Right ventricle myocardium inferior (tissue), 1 donor: ENCODE measurements around the gene BTBD9. TPM values are rescaled to one million over a fixed set of nuclear protein-coding genes. Genes with fewer than 3 reads are reported as not detected.
A peak's percentile ranks its signal among the peaks of the same experiment; 100 is the strongest.

Experiments used
- ATAC-seq: fragments of 200-7000 bp; cut with Tn5 transposase; one replicate; pipeline ENCODE4 v1.9.1; 2020; ENCODE audit warnings: mild to moderate bottlenecking, moderate library complexity
- DNase-seq: peaks from one replicate; pipeline ENCODE4 v3.0.0; 2021; ENCODE audit errors: missing footprints
- intact Hi-C: fragments of 100-400 bp; cut with DNase I; formaldehyde crosslinking; loops from one replicate; pipeline ENCODE4 v1.11.0; 2022
- total RNA-seq: library from RNA; stranded (reverse); fragmentation: NEBNext Ultra II Directional; extraction: Animal tissue kit (Norgen Biotek cat#: 25700); gene quantifications from one replicate; pipeline ENCODE4 v1.2.1, GENCODE V29; 2021
- donor health status: DM: no; HTN: yes; CAD: no; lungs with severe emphysema.

BTBD9 gene
- total RNA-seq, 1 donor from 2014 or later = 16.8 TPM

DNA sequence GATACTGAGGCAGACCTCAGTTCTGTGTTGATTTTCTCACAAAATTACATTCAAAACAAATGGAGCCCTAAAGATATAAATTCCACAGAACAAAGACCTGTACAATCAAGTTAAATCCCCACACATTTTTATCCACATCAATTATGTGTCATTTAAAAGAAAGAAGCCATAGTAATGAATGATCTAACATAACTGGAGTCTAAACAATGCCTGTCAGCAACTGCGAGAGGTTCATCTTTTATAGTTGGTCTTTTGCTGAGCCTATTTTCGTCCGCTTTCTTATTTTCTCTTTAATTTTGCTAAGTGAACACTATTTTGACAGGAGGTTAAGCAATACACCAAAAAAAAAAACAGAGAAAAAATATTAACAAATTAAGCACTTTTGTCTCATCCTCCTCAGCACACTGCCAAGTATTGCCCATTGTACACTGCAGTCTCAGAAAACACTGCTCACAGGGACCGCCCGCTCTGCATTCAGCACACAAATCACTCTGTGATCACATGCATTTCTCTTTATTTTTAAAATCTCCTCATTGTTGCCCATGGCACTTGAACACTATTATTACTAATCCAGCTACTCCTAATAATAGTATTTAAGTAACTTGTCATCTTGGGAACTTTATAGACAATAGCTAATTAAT lies 140.8 kb downstream of the BTBD9 start:
- DNase-seq (no peak), ATAC-seq (no peak)
- intact Hi-C loops = loop anchor here (10.0 kb wide), 1 partner anchor 794 kb away; no protein-coding TSS in a partner anchor

DNA sequence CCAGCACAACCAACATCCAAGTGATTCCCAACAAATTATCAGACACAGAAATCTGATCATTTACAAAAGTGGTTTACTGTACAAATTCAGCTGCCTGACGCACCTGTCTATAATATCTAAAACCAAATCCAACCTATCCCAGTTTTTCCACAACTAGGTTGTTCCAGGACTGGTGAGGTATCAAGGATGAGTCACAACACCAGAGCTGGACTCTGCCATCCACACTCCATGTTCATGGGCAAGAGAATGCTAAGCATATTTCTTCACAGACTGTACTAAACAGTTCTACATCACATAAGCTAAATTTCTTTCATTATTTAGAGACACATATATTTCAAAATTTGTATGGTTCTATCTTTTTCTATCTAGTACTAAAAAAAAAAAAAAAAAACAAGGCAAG lies 141.6 kb downstream of the BTBD9 start:
- intact Hi-C loops = loop anchor here (10.0 kb wide), 1 partner anchor 793 kb away; no protein-coding TSS in a partner anchor
- DNase-seq (no peak), ATAC-seq (no peak)

DNA sequence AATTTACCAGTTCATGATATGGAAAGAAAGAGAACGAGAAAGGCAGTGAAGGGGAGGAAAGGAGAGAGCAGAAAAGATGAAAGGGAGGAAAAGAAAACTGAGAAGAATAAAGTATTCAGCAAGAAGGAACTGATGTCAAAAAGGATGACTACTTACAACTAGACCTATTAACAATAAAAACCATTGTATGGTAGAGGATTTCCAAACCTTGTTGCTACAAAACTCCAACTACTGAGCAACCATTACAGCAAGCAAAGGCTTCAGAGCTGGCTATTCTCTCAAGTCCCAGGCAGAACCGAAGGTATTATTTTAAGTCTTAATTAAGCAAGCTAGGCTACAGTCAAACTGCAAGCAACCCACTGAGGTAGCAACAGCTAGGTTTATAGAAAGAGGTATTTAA lies 142.2 kb downstream of the BTBD9 start:
- intact Hi-C loops = loop anchor here (10.0 kb wide), 1 partner anchor 793 kb away; no protein-coding TSS in a partner anchor
- ATAC-seq = no peak
- DNase-seq = no peak

DNA sequence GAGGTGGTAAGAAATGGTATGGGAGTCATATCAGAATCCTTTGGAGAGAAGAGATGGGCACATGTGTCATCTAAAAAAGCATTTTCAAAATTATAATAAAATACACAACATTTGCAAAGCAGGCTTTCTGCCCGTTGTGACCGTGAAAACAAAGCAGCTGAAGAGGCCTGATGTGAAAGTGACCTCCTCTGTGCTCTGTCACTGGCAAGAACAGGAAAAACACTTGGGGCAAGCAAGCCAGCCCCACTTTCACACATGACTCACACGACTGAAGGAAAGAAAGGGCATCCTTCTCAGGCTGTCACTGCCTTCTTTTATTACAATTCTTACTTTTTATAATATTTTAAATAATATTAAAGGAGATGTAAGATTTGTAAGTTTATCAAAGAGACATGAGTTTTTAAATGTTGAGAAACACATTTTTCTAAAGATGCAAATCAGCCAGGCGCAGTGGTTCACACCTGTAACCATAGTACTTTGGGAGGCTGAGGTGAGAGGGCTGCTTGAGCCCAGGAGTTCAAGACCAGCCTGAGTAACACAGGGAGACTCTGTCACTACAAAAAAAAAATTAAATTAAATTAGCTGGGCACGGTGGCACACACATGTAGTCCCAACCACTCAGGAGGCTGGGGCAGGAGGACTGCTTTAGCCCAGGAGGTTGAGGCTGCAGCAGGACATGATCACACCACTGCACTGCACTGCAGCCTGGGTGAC lies 143.7 kb downstream of the BTBD9 start:
- ATAC-seq (no peak), DNase-seq (no peak)
- intact Hi-C loops = loop anchor here (10.0 kb wide), 1 partner anchor 791 kb away; no protein-coding TSS in a partner anchor

DNA sequence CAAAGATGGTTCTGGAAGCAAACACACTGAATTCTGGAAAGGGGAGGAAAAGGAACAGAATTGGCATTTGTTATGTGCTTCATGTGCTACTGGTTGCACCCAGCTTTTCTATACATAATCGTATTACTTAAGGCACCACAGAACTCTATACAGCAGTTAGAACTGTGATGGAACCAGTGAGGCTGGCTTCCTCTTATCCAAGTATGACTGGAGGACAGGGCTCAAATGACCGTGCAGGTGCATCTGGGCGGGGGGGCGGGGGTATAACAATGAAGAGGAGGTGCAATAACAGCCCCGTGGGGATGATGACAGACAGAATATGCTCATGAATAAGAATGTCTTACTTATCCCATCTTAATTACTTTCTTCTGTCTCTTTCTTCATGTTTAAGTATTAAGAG lies 144.2 kb downstream of the BTBD9 start:
- DNase-seq (no peak), ATAC-seq (no peak)
- intact Hi-C loops = loop anchor here (10.0 kb wide), 1 partner anchor 791 kb away; no protein-coding TSS in a partner anchor

DNA sequence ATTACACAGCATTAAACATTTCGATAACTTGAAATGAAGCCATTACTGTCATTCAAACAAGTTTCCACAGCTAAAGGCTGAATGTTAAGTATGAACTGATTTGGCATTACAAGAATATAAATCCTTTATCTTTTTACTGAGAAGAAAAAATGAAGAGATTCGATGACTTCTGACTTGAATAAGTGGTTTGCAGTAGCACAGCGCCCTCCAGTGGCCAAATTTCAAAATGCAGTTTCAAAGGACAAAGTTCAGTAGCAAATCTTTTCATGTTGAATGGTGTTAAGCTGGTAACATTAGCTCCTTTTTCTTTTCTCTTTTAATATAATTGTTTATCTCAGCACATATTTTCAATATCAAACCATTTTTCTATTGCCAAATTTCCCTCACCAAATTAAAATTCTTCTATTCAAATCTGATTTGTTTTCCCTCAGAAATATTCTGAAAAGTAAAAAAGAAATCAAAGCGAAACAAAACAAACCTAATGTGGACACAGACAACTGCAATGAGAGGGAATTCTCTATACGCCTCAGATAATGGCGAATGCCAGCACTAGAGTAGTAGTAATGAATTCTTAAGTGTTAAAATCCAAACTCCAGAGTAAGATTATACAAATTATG lies 145.7 kb downstream of the BTBD9 start:
- ATAC-seq = peak; percentile 20
- intact Hi-C loops = loop anchor here (5.0 to 10.0 kb wide), 3 partner anchors 462 to 789 kb away; no protein-coding TSS in a partner anchor
- no peak for DNase-seq

DNA sequence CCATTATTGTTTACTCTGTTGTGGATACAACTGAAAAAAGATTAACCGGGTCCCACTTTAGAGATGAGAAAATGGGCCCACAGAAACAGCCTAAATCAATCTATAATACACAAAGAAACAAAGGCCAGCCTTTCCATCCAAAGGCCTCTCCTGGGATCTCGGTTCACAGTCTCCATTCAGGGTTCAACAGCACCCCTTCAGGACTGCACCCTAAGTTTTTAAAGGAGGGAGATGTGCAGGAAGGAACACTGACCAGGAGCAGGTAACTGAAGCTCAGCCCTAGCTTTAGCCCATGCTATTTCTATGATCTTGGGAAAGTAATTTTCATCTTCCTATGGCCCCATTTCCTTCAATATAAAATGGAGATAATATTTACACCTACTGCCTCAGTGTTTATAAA lies 147.7 kb downstream of the BTBD9 start:
- DNase-seq (no peak), ATAC-seq (no peak)
- intact Hi-C loops = loop anchor here (5.0 to 10.0 kb wide), 3 partner anchors 460 to 787 kb away; no protein-coding TSS in a partner anchor

- intact Hi-C loops = loop anchor here (5.0 to 10.0 kb wide), 3 partner anchors 458 to 785 kb away; no protein-coding TSS in a partner anchor
Observed at GRCh38 chr6:38489951-38490350, 149.8 kb downstream of the BTBD9 start.

DNA sequence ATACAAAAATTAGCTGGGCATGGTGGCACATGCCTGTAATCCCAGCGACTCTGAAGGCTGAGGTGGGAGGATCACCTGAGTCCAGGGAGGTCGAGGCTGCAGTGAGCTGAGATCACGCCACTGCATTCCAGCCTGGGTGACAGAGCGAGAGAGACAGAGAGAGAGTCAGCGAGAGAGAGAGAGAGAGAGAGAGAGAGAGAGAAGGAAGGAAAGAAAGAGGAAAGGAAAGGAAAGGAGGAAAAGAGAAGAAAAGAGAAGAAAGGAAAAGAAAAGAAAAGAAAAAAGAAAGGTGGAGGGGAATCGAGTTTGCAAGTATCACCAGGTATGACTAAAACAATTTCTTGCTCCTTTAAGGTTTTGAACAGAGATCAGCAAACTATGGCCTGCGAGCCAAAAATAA lies 152.3 kb downstream of the BTBD9 start:
- ATAC-seq (no peak), DNase-seq (no peak)
- intact Hi-C loops = no loop called here

More at GRCh38 chr6:38489951-38490350, 149.8 kb downstream of the BTBD9 start:
- ATAC-seq (no peak), DNase-seq (no peak)

DNA sequence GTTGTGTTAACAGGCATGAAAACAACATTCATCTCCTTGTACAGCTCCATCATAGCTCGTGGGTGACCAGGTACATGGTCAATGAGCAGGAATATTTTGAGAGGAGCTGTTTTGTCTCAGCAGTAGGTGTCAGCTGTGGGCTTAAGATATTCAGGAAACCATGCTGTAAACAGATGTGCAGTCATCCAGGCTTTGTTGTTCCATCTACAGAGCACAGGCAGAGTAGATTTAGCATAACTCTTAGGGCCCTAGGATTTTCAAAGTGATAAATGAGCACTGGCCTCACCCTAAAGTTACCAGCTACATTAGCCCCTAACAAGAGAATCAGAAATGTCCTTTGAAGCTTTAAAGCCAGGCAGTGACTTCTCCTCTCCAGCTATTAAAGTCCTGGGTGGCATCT lies 154.2 kb downstream of the BTBD9 start:
- DNase-seq (no peak), ATAC-seq (no peak)
- intact Hi-C loops = no loop called here

- no peak for DNase-seq
- ATAC-seq = no peak
- intact Hi-C loops = no loop called here
Observed at GRCh38 chr6:38484656-38485055, 155.1 kb downstream of the BTBD9 start.

GRCh38 chr6:38483526-38483925 lies 156.2 kb downstream of the BTBD9 start:
- intact Hi-C loops = no loop called here
- ATAC-seq (peak; percentile 60), DNase-seq (no peak)

DNA sequence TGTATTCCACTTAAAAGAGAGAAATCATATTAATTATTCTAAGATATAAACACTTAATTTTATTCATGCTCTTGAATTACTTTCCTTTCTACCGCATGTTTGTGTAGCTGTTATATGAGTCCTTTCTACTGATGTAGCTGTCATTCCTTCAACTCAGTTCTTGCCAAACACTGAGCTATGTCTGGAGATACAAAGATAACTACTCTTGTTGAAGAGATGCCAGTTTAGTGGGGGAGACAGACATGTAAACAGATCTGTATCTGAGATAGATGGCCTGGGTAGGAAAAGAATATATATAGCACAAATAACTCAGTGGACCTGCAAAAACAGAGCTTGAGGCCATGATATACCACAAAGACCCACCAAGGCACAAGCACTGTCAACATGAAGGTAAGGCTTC lies 157.3 kb downstream of the BTBD9 start:
- DNase-seq (no peak), ATAC-seq (no peak)
- intact Hi-C loops = no loop called here

GRCh38 chr6:38481851-38482250 lies 157.9 kb downstream of the BTBD9 start:
- ATAC-seq (no peak), DNase-seq (no peak)
- intact Hi-C loops = no loop called here

- intact Hi-C loops = no loop called here
- no peak for DNase-seq
- ATAC-seq = no peak
Observed at GRCh38 chr6:38481211-38481836, 158.4 kb downstream of the BTBD9 start.

DNA sequence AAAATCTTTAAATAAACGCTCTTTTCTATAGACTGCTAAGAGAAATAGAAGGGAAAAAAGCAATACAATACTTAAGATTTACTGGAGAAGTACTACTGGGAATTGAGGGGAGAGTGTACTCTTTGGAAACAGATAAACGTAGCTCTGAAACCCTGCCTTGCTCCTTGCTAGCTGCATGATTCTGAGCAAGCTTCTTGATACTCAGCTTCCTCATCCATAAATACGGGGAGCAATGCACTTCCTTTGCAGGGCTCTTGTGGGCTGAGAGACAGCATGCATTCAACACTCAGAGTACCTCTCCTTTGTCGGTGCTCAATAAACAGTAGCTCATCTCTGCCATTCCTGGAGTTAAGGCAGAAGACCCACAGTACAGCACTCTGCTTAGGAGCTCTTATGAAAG lies 159.7 kb downstream of the BTBD9 start:
- ATAC-seq (no peak), DNase-seq (no peak)
- intact Hi-C loops = no loop called here

- DNase-seq = no peak
- intact Hi-C loops = no loop called here
- ATAC-seq = no peak
Observed at GRCh38 chr6:38479331-38479730, 160.4 kb downstream of the BTBD9 start.

GRCh38 chr6:38477680-38478260 lies 162.0 kb downstream of the BTBD9 start:
- intact Hi-C loops = no loop called here
- ATAC-seq (no peak), DNase-seq (no peak)

- no peak for ATAC-seq
- intact Hi-C loops = no loop called here
Observed at GRCh38 chr6:38476888-38477287, 162.8 kb downstream of the BTBD9 start.

More at GRCh38 chr6:38476888-38477287, 162.8 kb downstream of the BTBD9 start:
- no peak for DNase-seq
